GM10248 (cell line): ENCODE measurements around the gene CBFA2T3.

Source experiments
- CTCF ChIA-PET: fragments of 300-600 bp; sonication (Branson Sonifier 250); formaldehyde crosslinking; extraction: SDS; loops from one replicate; lab custom pipeline; 2021; ENCODE audit warnings: antibody characterized with exemption; lab: Yijun Ruan, JAX
- POLR2A ChIA-PET: fragments of 350-650 bp; sonication (Branson Sonifier 250); formaldehyde crosslinking; extraction: SDS; loops from one replicate; lab custom pipeline; 2020; ENCODE audit warnings: antibody characterized with exemption; lab: Yijun Ruan, JAX
- DNase-seq: peaks from one replicate; pipeline ENCODE4 v3.0.0; 2012; ENCODE audit errors: extremely low spot score
- TF ChIP-seq, protein P1 (sequence below): IDR thresholded peaks from 2 replicates; pipeline ENCODE4 v1.5.1; 2012; ENCODE audit warnings: mild to moderate bottlenecking, low read depth; ENCODE audit errors: extremely low read depth, missing control alignments, control extremely low read depth

Gene CBFA2T3

DNA sequence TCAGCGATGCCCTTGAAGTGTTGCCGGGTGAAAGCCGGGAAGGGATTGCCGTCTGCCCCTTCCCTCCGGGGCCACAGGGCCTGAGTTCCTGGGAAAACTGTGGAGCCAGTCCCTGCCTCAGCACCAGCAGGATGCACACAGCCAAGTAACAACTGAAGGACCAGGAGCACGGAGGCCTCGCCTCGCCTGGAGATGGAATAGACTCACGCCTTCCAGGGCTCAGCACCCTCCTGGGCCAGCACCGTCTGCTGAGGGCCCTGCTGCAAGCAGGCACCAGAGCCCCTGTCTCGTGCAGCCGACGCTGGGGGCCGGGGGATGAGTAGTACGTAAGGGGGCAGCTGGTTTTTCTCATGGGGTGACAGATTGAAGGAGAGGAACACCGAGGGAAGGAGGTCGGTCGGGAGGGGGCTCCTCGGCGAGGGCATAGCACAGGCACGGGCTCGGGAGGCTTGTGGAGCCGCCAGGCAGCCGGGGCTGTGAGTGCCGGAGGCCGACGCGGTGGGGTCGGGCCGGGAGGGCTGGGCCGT is 6.4 kb downstream of the CBFA2T3 start:
- CTCF ChIA-PET = interaction anchor here (1.1 kb wide), 1 partner anchor 8 kb away, joined by 3 read pairs; no protein-coding TSS in a partner anchor
- POLR2A ChIA-PET = no interaction called here
- DNase-seq = no peak
- TF ChIP-seq, protein P1, sequence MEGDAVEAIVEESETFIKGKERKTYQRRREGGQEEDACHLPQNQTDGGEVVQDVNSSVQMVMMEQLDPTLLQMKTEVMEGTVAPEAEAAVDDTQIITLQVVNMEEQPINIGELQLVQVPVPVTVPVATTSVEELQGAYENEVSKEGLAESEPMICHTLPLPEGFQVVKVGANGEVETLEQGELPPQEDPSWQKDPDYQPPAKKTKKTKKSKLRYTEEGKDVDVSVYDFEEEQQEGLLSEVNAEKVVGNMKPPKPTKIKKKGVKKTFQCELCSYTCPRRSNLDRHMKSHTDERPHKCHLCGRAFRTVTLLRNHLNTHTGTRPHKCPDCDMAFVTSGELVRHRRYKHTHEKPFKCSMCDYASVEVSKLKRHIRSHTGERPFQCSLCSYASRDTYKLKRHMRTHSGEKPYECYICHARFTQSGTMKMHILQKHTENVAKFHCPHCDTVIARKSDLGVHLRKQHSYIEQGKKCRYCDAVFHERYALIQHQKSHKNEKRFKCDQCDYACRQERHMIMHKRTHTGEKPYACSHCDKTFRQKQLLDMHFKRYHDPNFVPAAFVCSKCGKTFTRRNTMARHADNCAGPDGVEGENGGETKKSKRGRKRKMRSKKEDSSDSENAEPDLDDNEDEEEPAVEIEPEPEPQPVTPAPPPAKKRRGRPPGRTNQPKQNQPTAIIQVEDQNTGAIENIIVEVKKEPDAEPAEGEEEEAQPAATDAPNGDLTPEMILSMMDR = no peak

DNA sequence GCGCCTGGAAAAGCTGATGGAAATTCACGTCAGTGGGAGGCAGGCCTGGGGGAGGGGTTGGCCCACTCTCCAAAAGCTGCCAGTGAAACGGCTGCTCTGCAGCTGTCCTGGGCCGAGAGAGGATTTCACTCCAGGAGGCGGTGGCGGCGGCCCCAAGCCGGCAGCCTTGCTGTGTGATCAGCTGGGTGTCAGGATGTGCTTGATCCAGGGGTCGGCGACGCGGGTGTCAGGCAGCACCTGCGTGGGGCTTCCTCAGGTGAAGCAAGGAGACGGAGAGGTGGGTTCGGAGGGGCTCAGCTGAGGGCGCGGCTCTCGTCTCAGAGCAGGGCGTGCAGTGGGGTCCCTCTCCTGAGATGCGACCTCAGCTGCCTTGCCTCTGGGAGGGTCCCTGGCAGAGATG is 7.0 kb downstream of the CBFA2T3 start:
- DNase-seq = no peak
- ChIA-PET CTCF (interaction anchor here (1.0 to 1.1 kb wide), 2 partner anchors 9 to 29 kb away, joined by 3 read pairs; no protein-coding TSS in a partner anchor), POLR2A (no interaction called here)
- TF ChIP-seq, protein P1 = no peak

DNA sequence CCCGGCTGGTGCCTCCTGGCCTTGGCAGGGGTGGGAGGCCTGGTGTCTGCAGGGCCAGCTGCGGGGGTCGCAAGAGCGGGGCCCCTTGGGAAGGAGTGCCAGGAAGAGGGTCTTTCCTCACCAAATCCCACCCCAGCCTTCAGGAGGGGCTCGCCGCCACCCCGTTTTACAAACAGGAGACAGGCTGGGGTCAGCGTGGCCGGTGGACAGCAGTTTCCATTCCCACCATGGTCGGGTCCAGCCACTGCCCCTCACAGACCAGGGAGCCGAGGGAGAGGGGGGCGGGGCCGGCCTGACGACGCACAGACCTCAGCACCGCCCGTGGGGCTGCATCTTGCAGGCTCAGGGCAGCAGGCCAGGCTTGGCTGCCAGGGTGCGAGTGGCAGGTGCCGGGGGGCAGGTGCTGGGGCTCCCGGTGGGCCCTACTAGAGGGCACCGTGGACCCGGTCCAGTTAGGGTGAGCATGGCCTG is 7.6 kb downstream of the CBFA2T3 start:
- ChIA-PET CTCF (interaction anchor here (1.0 kb wide), 1 partner anchor 28 kb away, joined by 3 read pairs; no protein-coding TSS in a partner anchor), POLR2A (interaction anchor here (1.2 kb wide), 1 partner anchor 13 kb away, joined by 3 read pairs; no protein-coding TSS in a partner anchor)
- TF ChIP-seq, protein P1 = no peak
- DNase-seq = no peak

DNA sequence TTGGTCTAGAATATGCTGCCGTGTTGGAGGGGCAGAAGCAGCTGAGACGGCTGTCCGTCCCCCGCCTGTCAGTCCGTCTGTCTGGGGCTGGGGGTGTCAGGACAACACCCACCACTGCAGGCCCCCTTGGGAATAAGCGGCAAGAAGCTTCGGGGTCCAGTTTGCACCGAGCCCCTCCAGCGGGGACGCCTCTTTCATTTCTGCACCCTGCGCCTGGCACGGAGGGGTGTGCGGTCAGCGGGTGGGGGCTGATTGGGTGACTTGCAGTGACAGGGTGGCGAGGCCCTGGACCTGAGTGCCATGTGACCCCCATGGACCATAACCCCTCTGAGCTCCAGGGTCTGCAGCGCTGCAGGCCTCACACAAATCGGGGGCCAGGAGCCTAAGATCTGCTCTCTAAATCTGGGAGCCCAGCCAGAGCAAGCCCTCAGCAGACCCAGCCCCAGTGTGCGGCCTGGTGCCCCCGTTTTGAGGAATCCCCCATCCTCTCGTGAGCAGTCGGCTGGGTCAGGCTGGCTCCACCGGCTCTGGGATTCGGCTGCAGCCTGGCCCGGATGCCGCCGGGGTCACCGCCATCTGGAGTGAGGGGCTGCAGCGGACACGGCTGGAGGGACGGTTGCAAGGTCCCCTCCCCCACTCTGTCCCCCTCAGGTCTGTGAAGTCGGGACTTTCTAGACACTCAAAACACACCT is 8.3 kb downstream of the CBFA2T3 start:
- TF ChIP-seq, protein P1 = no peak
- ChIA-PET POLR2A (interaction anchor here (1.2 kb wide), 1 partner anchor 13 kb away, joined by 3 read pairs; no protein-coding TSS in a partner anchor), CTCF (interaction anchor here (1.0 kb wide), 2 partner anchors 10 to 28 kb away, joined by 3 to 5 read pairs; no protein-coding TSS in a partner anchor)
- no peak for DNase-seq

DNA sequence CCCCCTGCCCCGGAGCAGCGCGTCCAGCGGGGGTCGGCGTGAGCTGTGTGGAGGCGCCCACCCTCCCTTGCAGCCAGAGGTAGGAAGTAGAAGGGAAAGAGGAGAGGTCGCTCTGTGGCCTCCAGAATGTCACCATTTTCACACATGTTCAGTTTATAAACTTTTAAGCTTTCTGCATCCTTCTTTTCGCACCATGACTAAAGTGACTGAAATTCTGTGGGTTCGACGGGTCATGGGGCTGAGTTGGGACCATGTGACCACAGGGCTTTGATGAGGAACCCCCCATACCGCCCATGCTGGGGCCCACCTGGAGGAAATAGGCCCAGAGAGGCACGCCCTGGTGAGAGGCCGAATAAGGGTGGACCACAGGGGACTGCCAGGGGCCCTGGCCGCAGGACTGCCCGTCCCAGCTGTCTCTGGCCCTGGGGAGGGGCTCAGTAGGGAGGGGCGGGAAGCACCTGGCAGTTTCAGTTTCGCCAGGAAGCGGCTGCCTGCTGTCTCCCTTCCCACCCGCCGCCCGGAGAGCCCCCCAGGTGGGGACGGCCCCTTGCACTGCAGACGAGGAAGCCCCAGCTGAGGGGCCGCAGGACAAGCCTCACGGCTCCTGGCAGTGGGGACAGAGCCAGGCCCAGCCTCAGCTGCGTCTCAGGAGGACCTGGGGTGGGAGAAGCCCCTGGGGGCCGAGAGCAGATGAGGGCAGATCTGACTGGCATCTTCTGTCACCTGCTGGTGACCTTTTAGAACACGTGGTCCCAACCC is 9.0 kb downstream of the CBFA2T3 start:
- ChIA-PET CTCF (interaction anchor here (1.0 kb wide), 1 partner anchor 10 kb away, joined by 5 read pairs; no protein-coding TSS in a partner anchor), POLR2A (interaction anchor here (1.2 kb wide), 1 partner anchor 14 kb away, joined by 3 read pairs; no protein-coding TSS in a partner anchor)
- TF ChIP-seq, protein P1 = no peak
- peak; percentile 86 for DNase-seq
